NCI-H345 treated with DMSO at 0.1 percent for 48 hours (cell line): ENCODE measurements around the gene DMWD.
"Not testable (repeated sequence)": the region's sequence is repeated elsewhere in the genome, so short reads cannot be mapped to it uniquely, and the experiment has no call there.

Experiments used
- DNase-seq: peaks from one replicate; lab custom pipeline; 2025; ENCODE audit not compliant: unreplicated experiment; lab: John Stamatoyannopoulos, UW

Gene DMWD

GRCh38 chr19:45817010-45817724 lies 24.5 kb upstream of the DMWD start:
- peak; percentile 54 for DNase-seq

- DNase-seq = no peak
Observed at GRCh38 chr19:45816236-45817009, 23.8 kb upstream of the DMWD start.

- DNase-seq = no peak
Observed at GRCh38 chr19:45815481-45816216, 23.0 kb upstream of the DMWD start.

GRCh38 chr19:45814851-45815480 lies 22.3 kb upstream of the DMWD start, which contains the start of gene RSPH6A:
Gene RSPH6A (minus strand): TSS chr19:45815308. CDS start chr19:45815176, 132 bp downstream.
- DNase-seq = no peak

- no peak for DNase-seq
Observed at GRCh38 chr19:45814166-45814780, 21.6 kb upstream of the DMWD start.

GRCh38 chr19:45812297-45812696 lies 19.7 kb upstream of the DMWD start:
- DNase-seq = no peak

- peak; percentile 14 for DNase-seq
Observed at GRCh38 chr19:45809643-45810159, 17.1 kb upstream of the DMWD start.

- DNase-seq = no peak
Observed at GRCh38 chr19:45805719-45806118, 13.1 kb upstream of the DMWD start.

- DNase-seq = no peak
Observed at GRCh38 chr19:45804959-45805230, 12.2 kb upstream of the DMWD start.

GRCh38 chr19:45804140-45804958 lies 11.7 kb upstream of the DMWD start:
- DNase-seq = no peak

GRCh38 chr19:45801603-45802175 lies 9.0 kb upstream of the DMWD start:
- DNase-seq = no peak

- no peak for DNase-seq
Observed at GRCh38 chr19:45800070-45800553, 7.5 kb upstream of the DMWD start.

- not testable (repeated sequence) for DNase-seq
Observed at GRCh38 chr19:45799541-45799940, 6.9 kb upstream of the DMWD start.

GRCh38 chr19:45798995-45799517 lies 6.4 kb upstream of the DMWD start:
- peak; percentile 42 for DNase-seq

- no peak for DNase-seq
Observed at GRCh38 chr19:45794627-45795026, 2.0 kb upstream of the DMWD start.

- DNase-seq = no peak
Observed at GRCh38 chr19:45793876-45794275, 1.2 kb upstream of the DMWD start.

- DNase-seq = no peak
Observed at GRCh38 chr19:45793178-45793564, 526 bp upstream of the DMWD start.

GRCh38 chr19:45791744-45792469 lies 738 bp downstream of the DMWD start:
- no peak for DNase-seq

GRCh38 chr19:45790942-45791341 lies 1.7 kb downstream of the DMWD start:
- no peak for DNase-seq
